GM12801 (cell line): ENCODE measurements around the gene SH3TC2.

Experiments used
- TF ChIP-seq, protein P1 (sequence below): IDR thresholded peaks from one replicate; pipeline ENCODE4 v1.5.1; 2011; ENCODE audit warnings: control low read depth; ENCODE audit not compliant: insufficient read length; ENCODE audit errors: extremely low read depth

The SH3TC2 gene

DNA sequence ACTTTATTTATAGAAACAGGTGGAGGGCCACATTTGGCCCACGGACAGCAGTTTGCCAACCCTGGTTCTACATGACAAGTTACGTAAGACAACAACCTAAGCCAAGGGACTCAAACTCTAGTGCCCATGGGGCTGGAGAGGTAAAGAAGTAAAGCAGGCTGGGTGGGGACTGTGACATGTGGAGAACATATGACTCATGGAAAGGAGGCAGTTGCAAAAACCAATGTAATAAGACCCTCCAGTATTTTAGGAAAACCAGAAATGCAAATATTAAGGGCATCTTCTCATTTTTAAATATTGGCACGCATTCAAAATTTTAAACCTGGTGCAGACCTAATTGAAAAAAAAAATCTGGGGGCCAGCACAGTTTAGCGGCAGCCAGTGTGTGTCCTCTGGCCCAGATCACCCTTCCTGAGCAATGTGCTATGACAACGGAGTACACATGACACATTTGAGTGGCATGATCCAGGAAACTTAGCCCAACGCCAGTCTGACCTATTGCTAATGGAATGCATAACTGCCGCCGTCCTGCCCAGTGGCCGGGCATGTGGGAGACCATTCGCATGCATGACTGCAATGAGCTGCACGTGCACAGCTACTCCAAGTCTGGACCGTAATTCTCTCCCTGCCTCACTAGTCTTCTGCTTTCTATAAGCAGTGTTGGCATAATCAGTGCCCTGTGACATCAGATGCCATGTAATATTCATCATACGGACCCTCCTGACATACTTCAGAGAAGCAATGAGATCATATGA lies 97.2 kb downstream of the SH3TC2 start:
- TF ChIP-seq, protein P1, sequence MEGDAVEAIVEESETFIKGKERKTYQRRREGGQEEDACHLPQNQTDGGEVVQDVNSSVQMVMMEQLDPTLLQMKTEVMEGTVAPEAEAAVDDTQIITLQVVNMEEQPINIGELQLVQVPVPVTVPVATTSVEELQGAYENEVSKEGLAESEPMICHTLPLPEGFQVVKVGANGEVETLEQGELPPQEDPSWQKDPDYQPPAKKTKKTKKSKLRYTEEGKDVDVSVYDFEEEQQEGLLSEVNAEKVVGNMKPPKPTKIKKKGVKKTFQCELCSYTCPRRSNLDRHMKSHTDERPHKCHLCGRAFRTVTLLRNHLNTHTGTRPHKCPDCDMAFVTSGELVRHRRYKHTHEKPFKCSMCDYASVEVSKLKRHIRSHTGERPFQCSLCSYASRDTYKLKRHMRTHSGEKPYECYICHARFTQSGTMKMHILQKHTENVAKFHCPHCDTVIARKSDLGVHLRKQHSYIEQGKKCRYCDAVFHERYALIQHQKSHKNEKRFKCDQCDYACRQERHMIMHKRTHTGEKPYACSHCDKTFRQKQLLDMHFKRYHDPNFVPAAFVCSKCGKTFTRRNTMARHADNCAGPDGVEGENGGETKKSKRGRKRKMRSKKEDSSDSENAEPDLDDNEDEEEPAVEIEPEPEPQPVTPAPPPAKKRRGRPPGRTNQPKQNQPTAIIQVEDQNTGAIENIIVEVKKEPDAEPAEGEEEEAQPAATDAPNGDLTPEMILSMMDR: no peak

DNA sequence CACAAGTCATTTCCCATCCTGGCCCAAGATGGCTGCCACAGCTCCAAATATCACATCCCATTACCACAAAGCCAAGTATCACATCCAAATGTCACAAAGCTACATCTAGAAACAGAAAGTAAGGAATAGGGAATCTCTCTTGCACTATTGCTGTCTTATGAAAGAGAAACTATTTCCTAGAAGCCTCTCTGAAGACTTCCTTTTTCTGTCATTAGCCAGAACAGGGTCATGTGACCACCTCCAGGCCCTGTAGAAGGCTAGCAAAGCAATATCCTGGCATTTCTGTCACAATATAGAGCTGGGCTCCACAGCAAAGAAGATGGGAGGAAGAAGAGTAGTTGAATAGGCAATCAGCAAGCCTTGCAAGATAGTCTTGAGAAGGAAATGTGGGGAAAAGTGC lies 99.2 kb downstream of the SH3TC2 start:
- TF ChIP-seq, protein P1: no peak

DNA sequence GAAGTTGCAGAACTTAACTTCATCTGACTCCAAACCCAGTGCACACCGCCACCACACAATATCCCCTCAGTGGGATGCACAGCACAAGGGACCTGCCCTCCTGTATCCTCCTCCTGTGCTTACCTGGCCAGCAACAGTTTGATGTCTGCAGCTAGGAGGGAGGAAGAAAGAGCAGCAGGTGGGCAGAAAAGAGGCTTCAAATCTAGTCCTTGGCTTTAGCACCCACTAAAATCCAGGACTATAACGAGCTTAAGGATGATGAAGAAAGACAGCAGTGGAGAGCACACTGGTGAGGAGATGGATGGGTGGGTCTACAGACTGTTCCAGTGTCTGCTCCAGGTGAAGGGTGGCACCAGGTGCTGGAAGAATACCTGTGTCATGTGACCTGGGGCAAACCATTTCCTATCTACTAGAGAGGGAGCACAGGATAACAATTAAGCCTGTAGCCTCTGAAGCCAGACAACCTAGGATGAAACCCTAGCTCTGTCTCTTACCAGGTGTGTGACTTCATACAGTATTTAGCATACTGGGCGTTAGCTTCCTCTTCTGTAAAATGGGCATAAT lies 100.0 kb downstream of the SH3TC2 start:
- TF ChIP-seq, protein P1: no peak

DNA sequence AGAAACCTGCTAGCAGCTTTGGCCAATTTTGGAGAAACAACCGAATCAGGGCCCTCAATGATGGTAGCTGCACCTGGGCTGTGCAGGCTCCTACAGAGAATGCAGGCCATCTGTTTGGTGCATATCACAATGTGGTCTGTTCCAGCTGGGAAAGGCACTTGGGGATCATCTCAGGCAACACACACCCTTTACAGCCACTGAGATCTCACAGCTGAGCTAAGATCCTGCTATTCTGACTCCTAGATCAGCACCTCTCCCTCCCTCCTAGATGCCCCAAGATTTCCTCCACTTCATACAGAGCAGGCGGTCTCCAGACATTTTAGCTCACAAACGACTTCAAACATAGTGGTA lies 100.7 kb downstream of the SH3TC2 start:
- TF ChIP-seq, protein P1: no peak

DNA sequence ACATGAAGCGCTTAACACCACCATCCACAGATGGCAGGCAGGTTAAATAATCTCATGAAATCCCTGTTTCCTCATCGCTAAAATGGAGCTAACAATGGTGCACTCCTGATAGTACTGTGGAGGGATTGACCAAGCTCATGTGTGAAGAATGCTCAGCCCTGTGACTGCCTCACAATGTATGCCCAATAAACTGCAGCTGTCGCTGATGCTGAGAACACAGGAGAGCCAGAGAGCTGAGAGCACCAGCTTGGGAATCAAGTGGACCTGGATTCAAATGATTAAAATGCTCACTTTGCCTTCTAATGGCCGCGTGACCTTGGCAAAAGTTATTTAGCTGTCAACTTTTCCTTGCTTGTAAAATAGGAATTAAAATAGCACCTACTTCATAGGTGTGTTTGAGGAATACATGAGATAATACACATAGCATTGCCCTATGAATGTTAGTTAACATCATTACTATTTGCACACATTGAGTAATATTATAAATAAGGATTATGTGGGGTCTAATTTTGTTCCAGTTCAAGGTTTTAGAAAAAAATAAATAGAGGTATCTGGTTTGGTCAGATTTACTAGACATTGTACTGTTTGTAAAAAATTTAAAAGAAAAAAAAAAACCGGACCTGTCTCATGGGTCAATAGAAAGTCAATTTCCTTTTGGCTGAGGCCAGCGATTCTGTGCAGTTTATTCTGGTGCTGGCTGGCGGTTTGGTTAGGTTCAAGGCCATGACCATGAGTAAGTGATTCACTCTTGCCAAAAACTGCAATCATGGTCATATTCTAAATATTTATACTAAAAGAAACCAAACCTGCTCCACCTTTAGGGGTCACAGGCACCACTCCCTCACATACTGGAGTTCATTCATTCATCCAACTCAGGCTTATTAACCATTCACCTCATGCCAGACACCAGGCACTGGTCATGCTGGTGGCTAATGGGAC lies 101.3 kb downstream of the SH3TC2 start:
- TF ChIP-seq, protein P1: no peak

DNA sequence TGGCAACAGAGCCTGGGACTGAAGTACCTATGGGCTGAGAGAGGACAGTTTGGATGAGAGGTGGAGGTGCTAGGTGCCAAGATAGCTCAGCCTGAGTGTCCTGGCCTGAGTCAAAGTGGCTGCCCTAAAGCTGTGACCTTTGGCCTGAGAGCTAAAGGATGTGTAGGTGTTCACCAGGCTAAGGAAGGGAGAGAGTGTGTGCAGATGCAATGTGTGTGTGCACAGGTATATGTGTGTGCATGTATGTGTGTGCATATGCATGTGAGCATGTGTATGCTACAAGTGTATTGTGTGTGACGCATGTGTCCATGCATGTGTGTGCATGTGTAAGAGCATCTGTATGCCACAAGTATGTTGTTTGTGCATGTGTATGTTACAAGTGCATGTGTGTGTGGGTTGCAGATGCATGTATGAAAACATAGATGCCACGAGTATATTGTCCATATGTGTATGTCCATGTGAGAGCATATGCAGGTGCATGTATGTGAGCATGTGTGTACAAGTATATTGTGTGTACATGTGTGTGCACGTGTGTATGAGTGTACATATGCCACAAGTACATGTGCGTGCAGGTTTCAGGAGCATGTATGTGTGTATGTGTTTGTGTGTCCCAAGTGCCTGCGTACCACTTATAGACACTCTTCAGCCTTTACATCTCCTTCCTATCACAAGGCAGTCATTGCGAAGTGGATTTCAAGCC lies 102.6 kb downstream of the SH3TC2 start:
- TF ChIP-seq, protein P1: no peak
